Fibroblast of mammary gland (primary cell): Measurements from ENCODE around the gene HBD.

ENCODE experiments used
- DNase-seq: peaks from one replicate; pipeline ENCODE4 v3.0.0-alpha.2; 2010; ENCODE audit warnings: low read depth
- H3K4me3 ChIP-seq: 2 replicates; pipeline ENCODE4 v1.5.1; 2011; ENCODE audit warnings: low read depth, mild to moderate bottlenecking, low read length, moderate library complexity; ENCODE audit not compliant: control insufficient read depth
- TF ChIP-seq, protein P1 (sequence below): conservative IDR thresholded peaks from 2 replicates; pipeline ENCODE4 v1.5.1; 2011; ENCODE audit warnings: low read depth, low read length, inconsistent platforms; ENCODE audit not compliant: control insufficient read depth, insufficient read depth

The HBD gene

DNA sequence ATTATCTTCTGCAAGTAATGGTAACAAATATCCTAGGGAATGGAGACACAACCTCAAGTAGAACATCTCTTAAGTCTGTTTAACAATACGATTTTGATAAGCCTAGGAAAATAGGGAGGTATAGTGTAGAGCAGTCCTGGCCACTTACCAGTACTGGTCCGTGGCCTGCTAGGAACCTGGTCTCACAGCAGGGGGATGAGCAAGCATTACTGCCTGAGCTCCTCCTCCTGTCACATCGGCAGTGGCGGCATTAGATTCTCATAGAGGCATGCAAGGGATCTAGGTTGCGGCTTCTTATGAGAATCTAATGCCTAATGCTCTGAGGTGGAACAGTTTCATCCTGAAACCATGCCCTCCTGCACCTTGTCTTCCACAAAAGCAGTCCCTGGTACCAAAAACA lies 38.2 kb downstream of the HBD start:
- H3K4me3 ChIP-seq: no peak overlapping the region
- DNase-seq: no peak
- TF ChIP-seq, protein P1, sequence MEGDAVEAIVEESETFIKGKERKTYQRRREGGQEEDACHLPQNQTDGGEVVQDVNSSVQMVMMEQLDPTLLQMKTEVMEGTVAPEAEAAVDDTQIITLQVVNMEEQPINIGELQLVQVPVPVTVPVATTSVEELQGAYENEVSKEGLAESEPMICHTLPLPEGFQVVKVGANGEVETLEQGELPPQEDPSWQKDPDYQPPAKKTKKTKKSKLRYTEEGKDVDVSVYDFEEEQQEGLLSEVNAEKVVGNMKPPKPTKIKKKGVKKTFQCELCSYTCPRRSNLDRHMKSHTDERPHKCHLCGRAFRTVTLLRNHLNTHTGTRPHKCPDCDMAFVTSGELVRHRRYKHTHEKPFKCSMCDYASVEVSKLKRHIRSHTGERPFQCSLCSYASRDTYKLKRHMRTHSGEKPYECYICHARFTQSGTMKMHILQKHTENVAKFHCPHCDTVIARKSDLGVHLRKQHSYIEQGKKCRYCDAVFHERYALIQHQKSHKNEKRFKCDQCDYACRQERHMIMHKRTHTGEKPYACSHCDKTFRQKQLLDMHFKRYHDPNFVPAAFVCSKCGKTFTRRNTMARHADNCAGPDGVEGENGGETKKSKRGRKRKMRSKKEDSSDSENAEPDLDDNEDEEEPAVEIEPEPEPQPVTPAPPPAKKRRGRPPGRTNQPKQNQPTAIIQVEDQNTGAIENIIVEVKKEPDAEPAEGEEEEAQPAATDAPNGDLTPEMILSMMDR: no peak

DNA sequence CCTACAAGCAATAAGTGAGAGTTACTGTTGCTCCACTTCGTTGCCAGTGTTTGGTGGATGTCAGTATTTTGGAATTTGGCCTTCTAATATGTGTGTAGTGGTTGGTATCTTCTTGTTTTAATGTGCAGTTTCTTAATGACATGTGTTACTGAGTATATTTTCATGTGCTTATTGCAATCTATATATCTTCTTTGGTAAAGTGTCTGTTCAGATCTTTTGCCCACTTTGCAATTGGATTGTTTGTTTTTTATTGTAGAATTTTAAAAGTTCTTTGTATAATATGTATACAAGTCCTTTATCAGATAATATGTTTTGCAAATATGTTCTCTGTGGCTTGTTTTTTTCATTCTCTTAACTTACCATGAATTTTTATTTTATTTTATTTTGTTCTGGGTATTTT lies 41.5 kb downstream of the HBD start:
- H3K4me3 ChIP-seq: no peak overlapping the region
- TF ChIP-seq, protein P1: no peak
- no peak for DNase-seq

DNA sequence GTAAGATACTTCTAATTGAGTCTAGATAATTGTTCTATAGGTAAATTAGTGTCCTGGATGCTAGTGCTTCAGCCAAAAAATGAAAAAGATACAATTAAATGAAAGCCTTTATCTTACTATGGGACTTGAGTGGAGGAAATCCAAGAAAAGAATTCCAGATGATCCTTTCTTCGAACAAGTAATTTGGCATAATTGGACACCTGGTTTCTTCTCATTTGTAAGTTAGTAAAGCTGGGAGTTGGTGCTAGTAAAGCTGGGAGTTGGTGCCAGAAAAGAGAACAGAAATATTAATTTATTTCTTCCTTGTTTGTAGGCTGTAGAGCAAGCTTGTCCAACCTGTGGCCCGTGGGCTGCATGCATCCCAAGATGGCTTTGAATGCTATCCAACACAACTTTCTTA lies 46.1 kb downstream of the HBD start:
- TF ChIP-seq, protein P1: no peak
- no peak for DNase-seq
- no peak overlapping the region for H3K4me3 ChIP-seq
